GM19438 (cell line): ENCODE data around the gene PLAA.

Source experiments
- ATAC-seq: cut with Tn5 transposase; IDR thresholded peaks from one replicate; pipeline ENCODE4 v1.9.1; 2021; ENCODE audit warnings: low read depth; ENCODE audit not compliant: unreplicated experiment

The PLAA gene

GRCh38 chr9:26946753-26947727, at the start of gene PLAA:
Gene PLAA, minus strand, starts transcription at chr9:26947242. Its CDS starts 197 bp downstream, at chr9:26947045.
- peak; percentile 99 for ATAC-seq

- no peak for ATAC-seq
Measured at GRCh38 chr9:26995810-26996209, 48.8 kb upstream of the PLAA start.

- ATAC-seq: no peak
Measured at GRCh38 chr9:26983340-26983739, 36.3 kb upstream of the PLAA start.

GRCh38 chr9:26975728-26976707, 29.0 kb upstream of the PLAA start:
- no peak for ATAC-seq

- ATAC-seq: no peak
Measured at GRCh38 chr9:26974927-26975326, 27.9 kb upstream of the PLAA start.

GRCh38 chr9:26973989-26974388, 26.9 kb upstream of the PLAA start:
- ATAC-seq: no peak

- no peak for ATAC-seq
Measured at GRCh38 chr9:26971721-26972120, 24.7 kb upstream of the PLAA start.

- no peak for ATAC-seq
Measured at GRCh38 chr9:26956860-26957233, 9.8 kb upstream of the PLAA start.

- peak; percentile 99 for ATAC-seq
Measured at GRCh38 chr9:26955921-26956859, 9.1 kb upstream of the PLAA start, which contains the start of gene IFT74. Gene IFT74, plus strand, starts transcription at chr9:26956412. Its CDS starts 5,556 bp downstream, at chr9:26961968.

- no peak for ATAC-seq
Measured at GRCh38 chr9:26955222-26955903, 8.3 kb upstream of the PLAA start.

GRCh38 chr9:26954050-26954508, 7.0 kb upstream of the PLAA start:
- ATAC-seq: no peak

GRCh38 chr9:26951794-26952193, 4.8 kb upstream of the PLAA start:
- ATAC-seq: no peak

- ATAC-seq: no peak
Measured at GRCh38 chr9:26950521-26950920, 3.5 kb upstream of the PLAA start.

- no peak for ATAC-seq
Measured at GRCh38 chr9:26949637-26950069, 2.6 kb upstream of the PLAA start.

GRCh38 chr9:26947736-26948135, 694 bp upstream of the PLAA start:
- ATAC-seq: no peak

GRCh38 chr9:26945591-26945990, 1.5 kb downstream of the PLAA start:
- no peak for ATAC-seq

GRCh38 chr9:26940779-26941178, 6.3 kb downstream of the PLAA start:
- no peak for ATAC-seq

- ATAC-seq: no peak
Measured at GRCh38 chr9:26939955-26940711, 6.9 kb downstream of the PLAA start.
